NT2/D1 (cell line): ENCODE data around the gene DOCK1.

Experiments used
- SUZ12 ChIP-seq: IDR thresholded peaks from 2 replicates; pipeline ENCODE4 v1.6.1; 2011; ENCODE audit not compliant: insufficient read length, insufficient read depth; ENCODE audit errors: extremely low read depth
- YY1 ChIP-seq: IDR thresholded peaks from 2 replicates; pipeline ENCODE4 v1.6.1; 2011; ENCODE audit not compliant: insufficient read length, insufficient read depth
- ZNF274 ChIP-seq: IDR thresholded peaks from 2 replicates; pipeline ENCODE4 v1.6.1; 2011; ENCODE audit warnings: mild to moderate bottlenecking, low read depth, low read length

DNA sequence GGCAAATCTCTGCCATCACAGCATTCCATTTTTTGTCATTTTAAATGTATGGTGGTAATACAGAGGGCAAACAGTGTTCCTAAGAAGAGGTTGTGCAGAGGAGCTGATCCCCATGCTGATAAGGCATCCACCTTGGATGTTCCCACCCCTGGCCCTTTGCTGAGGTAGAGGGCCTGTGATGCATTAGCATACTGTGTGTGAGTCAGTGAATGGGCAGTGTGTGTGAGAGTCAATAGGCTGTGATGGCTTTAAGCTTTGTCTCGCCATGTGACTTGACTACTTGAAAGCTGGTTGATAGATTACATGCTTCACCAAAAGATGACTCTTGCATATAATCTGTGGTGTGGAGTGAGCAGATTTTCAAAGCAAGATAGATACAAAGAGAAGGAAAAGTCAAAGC is 209.9 kb downstream of the DOCK1 start:
- TF ChIP-seq SUZ12 (no peak), ZNF274 (no peak), YY1 (no peak)
